Liver (tissue), 9 donors: ENCODE measurements around the gene GPR18. TPM values are rescaled to one million over a fixed set of nuclear protein-coding genes. Genes with fewer than 3 reads are reported as not detected.

Experiments used
- DNase-seq: peaks from one replicate; pipeline ENCODE4 v3.0.0-alpha.2; 2017; ENCODE audit warnings: low spot score
- H3K27ac ChIP-seq, 2 donors: one replicate each; pipeline ENCODE4 v1.7.0; 2013; ENCODE audit warnings: inconsistent platforms in 2 of 2, low read length in 2 of 2, control low read depth in 1 of 2, low read depth in 1 of 2, mild to moderate bottlenecking in 1 of 2
- H3K27me3 ChIP-seq, 4 donors: one replicate each; pipeline versions ENCODE4 v1.6.1 to v1.7.0; 2013; ENCODE audit warnings: low read length in 3 of 4, inconsistent platforms in 1 of 4, mild to moderate bottlenecking in 1 of 4, moderate library complexity in 1 of 4; ENCODE audit not compliant: control insufficient read depth in 4 of 4, insufficient read depth in 4 of 4
- H3K36me3 ChIP-seq, 4 donors: one replicate each; pipeline versions ENCODE4 v1.6.1 to v1.7.0; 2013; ENCODE audit warnings: low read length in 3 of 4, mild to moderate bottlenecking in 3 of 4, low read depth in 1 of 4, moderate library complexity in 1 of 4; ENCODE audit not compliant: control insufficient read depth in 4 of 4, insufficient read depth in 3 of 4
- H3K4me1 ChIP-seq, 4 donors: one replicate each; pipeline versions ENCODE4 v1.6.1 to v1.7.0; 2013; ENCODE audit warnings: low read length in 3 of 4, mild to moderate bottlenecking in 3 of 4, moderate library complexity in 1 of 4; ENCODE audit not compliant: control insufficient read depth in 4 of 4, insufficient read depth in 4 of 4
- H3K4me3 ChIP-seq, 3 donors: one replicate each; pipeline versions ENCODE4 v1.6.1 to v1.7.0; 2013; ENCODE audit warnings: low read length in 3 of 3, control low read depth in 1 of 3, low read depth in 1 of 3, mild to moderate bottlenecking in 1 of 3
- H3K9ac ChIP-seq, 2 donors: one replicate each; pipeline ENCODE4 v1.7.0; 2013; ENCODE audit warnings: low read length in 2 of 2, mild to moderate bottlenecking in 2 of 2, moderate library complexity in 2 of 2, control low read depth in 1 of 2, low read depth in 1 of 2
- H3K9me3 ChIP-seq, 4 donors: one replicate each; pipeline versions ENCODE4 v1.6.1 to v1.7.0; 2013; ENCODE audit warnings: low read length in 3 of 4; ENCODE audit not compliant: control insufficient read depth in 4 of 4
- ATF3 ChIP-seq: IDR thresholded peaks from 2 replicates; pipeline ENCODE4 v1.6.1; 2016; ENCODE audit warnings: antibody characterized with exemption
- EGR1 ChIP-seq, 2 donors: IDR thresholded peaks; 2 replicates each; pipeline ENCODE4 v1.6.1; 2016 to 2018; ENCODE audit warnings: antibody characterized with exemption in 2 of 2, low read depth in 2 of 2
- FOXA1 ChIP-seq: IDR thresholded peaks from 2 replicates; pipeline ENCODE4 v1.6.1; 2016; ENCODE audit warnings: antibody characterized with exemption
- FOXA2 ChIP-seq: IDR thresholded peaks from 2 replicates; pipeline ENCODE4 v1.6.1; 2016; ENCODE audit warnings: antibody characterized with exemption
- HNF4A ChIP-seq, 2 donors: conservative IDR thresholded peaks; 2 replicates each; pipeline ENCODE4 v1.6.1; 2016; ENCODE audit warnings: antibody characterized with exemption in 2 of 2, mild to moderate bottlenecking in 2 of 2
- HNF4G ChIP-seq: IDR thresholded peaks from 2 replicates; pipeline ENCODE4 v1.6.1; 2016; ENCODE audit warnings: antibody characterized with exemption
- JUND ChIP-seq, 2 donors: IDR thresholded peaks; 2 replicates each; pipeline ENCODE4 v1.6.1; 2016; ENCODE audit warnings: antibody characterized with exemption in 2 of 2
- NR2F2 ChIP-seq: IDR thresholded peaks from 2 replicates; pipeline ENCODE4 v1.6.1; 2016; ENCODE audit warnings: antibody characterized with exemption
- RAD21 ChIP-seq, 2 donors: IDR thresholded peaks; 2 replicates each; pipeline ENCODE4 v1.6.1; 2016; ENCODE audit warnings: antibody characterized with exemption in 2 of 2, mild to moderate bottlenecking in 2 of 2
- REST ChIP-seq: IDR thresholded peaks from 2 replicates; pipeline ENCODE4 v1.6.1; 2016; ENCODE audit warnings: antibody characterized with exemption, mild to moderate bottlenecking
- RXRA ChIP-seq, 2 donors: IDR thresholded peaks; 2 replicates each; pipeline ENCODE4 v1.6.1; 2017 to 2018; ENCODE audit warnings: antibody characterized with exemption in 2 of 2, mild to moderate bottlenecking in 1 of 2
- SP1 ChIP-seq: IDR thresholded peaks from 2 replicates; pipeline ENCODE4 v1.6.1; 2018; ENCODE audit warnings: antibody characterized with exemption, mild to moderate bottlenecking
- TAF1 ChIP-seq: conservative IDR thresholded peaks from 2 replicates; pipeline ENCODE4 v1.6.1; 2016; ENCODE audit warnings: antibody characterized with exemption, mild to moderate bottlenecking
- YY1 ChIP-seq: IDR thresholded peaks from 2 replicates; pipeline ENCODE4 v1.6.1; 2016; ENCODE audit warnings: antibody characterized with exemption, mild to moderate bottlenecking
- WGBS: extraction: QIAGEN DNeasy Blood & Tissue Kit; methylation state at CpG from one replicate; pipeline ENCODE4 v1.1.7; 2013; 5-methylcytosine and 5-hydroxymethylcytosine counted together
- polyA plus RNA-seq, 2 donors: library from polyadenylated mRNA; stranded (reverse) in 1 of 2; unstranded in 1 of 2; fragments of 200-250 nt in 1 of 2; fragments of >200 nt in 1 of 2; fragmentation: Nextera tagmentation in 1 of 2; extraction: Ambion mirVana in 1 of 2; gene quantifications; one replicate each; pipeline versions ENCODE4 v1.2.1 to v1.2.3, GENCODE V29; 2013 to 2015
- total RNA-seq, 2 donors: library from RNA; depleted of rRNA; stranded (reverse); fragments of >200 nt; gene quantifications; one replicate each; pipeline ENCODE4 v1.2.3, GENCODE V29; 2014
- donor health status: healthy.
- donor health status: healthy.
- donor health status: healthy.
- donor health status: healthy.
- donor health status: healthy.

The GPR18 gene
- total and polyA plus RNA-seq, 4 donors = 0.13 to 1.0 (median 0.41) TPM

GRCh38 chr13:99223587-99223986 is 34.6 kb downstream of the GPR18 start:
- TF ChIP-seq SP1 (no peak), JUND (IDR thresholded peaks at IDR 0.05) (no peak), ATF3 (no peak), HNF4A (conservative IDR thresholded peaks at IDR 0.05) (no peak), RXRA (IDR thresholded peaks at IDR 0.05) (no peak), FOXA2 (no peak), REST (no peak), YY1 (no peak), FOXA1 (no peak)

GRCh38 chr13:99221567-99222239 is 36.5 kb downstream of the GPR18 start:
- Histone ChIP-seq H3K4me3 (no peak overlapping the region), H3K27me3 (no peaks in the 10 kb centered on the region), H3K9ac (no peak overlapping the region), H3K4me1 (peaks cover 9 to 33% (median 20%) of the 10 kb centered on the region in 4 donors), H3K36me3 (no peaks in the 10 kb centered on the region), H3K9me3 (no peaks in the 10 kb centered on the region), H3K27ac (no peak overlapping the region)
- DNase-seq = no peak
- WGBS = 94% methylated on average over 8 of the region's 8 CpGs
- TF ChIP-seq FOXA1 = no peak
- no peak for TF ChIP-seq FOXA2
- no peak for TF ChIP-seq REST
- TF ChIP-seq ATF3 = no peak
- TF ChIP-seq NR2F2 = no peak
- TF ChIP-seq TAF1 = no peak
- no peak for TF ChIP-seq RAD21 (IDR thresholded peaks at IDR 0.05)
- TF ChIP-seq EGR1 (IDR thresholded peaks at IDR 0.05; ENCODE audit: low read depth in 2 of 2) = no peak
- TF ChIP-seq HNF4G = no peak
- no peak for TF ChIP-seq HNF4A (conservative IDR thresholded peaks at IDR 0.05)

More at GRCh38 chr13:99223587-99223986, 34.6 kb downstream of the GPR18 start:
- Histone ChIP-seq H3K27me3 (no peaks in the 10 kb centered on the region), H3K4me3 (no peak overlapping the region), H3K27ac (no peak overlapping the region), H3K36me3 (no peaks in the 10 kb centered on the region), H3K4me1 (peaks cover 0 to 19% (median 9%) of the 10 kb centered on the region in 4 donors), H3K9me3 (no peaks in the 10 kb centered on the region), H3K9ac (no peak overlapping the region)
- 34% methylated on average over 1 of the region's 1 CpG for WGBS
- no peak for DNase-seq
